ENCODE measurements around the gene MOCOS. TPM values are rescaled to one million over a fixed set of nuclear protein-coding genes. Genes with fewer than 3 reads are reported as not detected.

Gene MOCOS
- total RNA-seq, 2 donors from 2014 or later, result 1.0 to 1.3 TPM

GRCh38 chr18:36284671-36285295 is 97.5 kb downstream of the MOCOS start:
- Histone ChIP-seq H3K9me3 (no peaks in the 10 kb centered on the region), H3K4me3 (no peak overlapping the region), H3K4me1 (no peaks in the 10 kb centered on the region), H3K27me3 (no peaks in the 10 kb centered on the region), H3K36me3 (replicated peaks in 1 of 2; ENCODE audit: insufficient read depth in 1 of 2, low read depth in 2 of 2) (no peaks in the 10 kb centered on the region), H3K27ac (no peak overlapping the region)
- ATAC-seq (peak; percentile 60), DNase-seq (peak; percentile 48 to 68 (median 56))
- 22 to 24% methylated on average over 6 of the region's 6 CpGs for WGBS, 2 donors
- no peak for TF ChIP-seq POLR2A (IDR thresholded peaks at IDR 0.05)
- TF ChIP-seq, protein P1, sequence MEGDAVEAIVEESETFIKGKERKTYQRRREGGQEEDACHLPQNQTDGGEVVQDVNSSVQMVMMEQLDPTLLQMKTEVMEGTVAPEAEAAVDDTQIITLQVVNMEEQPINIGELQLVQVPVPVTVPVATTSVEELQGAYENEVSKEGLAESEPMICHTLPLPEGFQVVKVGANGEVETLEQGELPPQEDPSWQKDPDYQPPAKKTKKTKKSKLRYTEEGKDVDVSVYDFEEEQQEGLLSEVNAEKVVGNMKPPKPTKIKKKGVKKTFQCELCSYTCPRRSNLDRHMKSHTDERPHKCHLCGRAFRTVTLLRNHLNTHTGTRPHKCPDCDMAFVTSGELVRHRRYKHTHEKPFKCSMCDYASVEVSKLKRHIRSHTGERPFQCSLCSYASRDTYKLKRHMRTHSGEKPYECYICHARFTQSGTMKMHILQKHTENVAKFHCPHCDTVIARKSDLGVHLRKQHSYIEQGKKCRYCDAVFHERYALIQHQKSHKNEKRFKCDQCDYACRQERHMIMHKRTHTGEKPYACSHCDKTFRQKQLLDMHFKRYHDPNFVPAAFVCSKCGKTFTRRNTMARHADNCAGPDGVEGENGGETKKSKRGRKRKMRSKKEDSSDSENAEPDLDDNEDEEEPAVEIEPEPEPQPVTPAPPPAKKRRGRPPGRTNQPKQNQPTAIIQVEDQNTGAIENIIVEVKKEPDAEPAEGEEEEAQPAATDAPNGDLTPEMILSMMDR (IDR thresholded peaks at IDR 0.05), result peak; percentile 77 to 94 (median 89)
- intact Hi-C loops (cut with DNase I), result loop anchor here (5.0 kb wide), 1 partner anchor 192 kb away; no protein-coding TSS in a partner anchor

- no peaks in the 10 kb centered on the region for H3K4me1 ChIP-seq
- no peaks in the 10 kb centered on the region for H3K27me3 ChIP-seq
- ATAC-seq (no peak), DNase-seq (no peak)
- no peaks in the 10 kb centered on the region for H3K36me3 ChIP-seq (replicated peaks in 1 of 2; ENCODE audit: insufficient read depth in 1 of 2, low read depth in 2 of 2)
- 69 to 91% methylated on average over 2 of the region's 2 CpGs for WGBS, 2 donors
- H3K4me3 ChIP-seq, result no peak overlapping the region
- no peak for TF ChIP-seq POLR2A (IDR thresholded peaks at IDR 0.05)
- TF ChIP-seq, protein P1 (IDR thresholded peaks at IDR 0.05), result no peak
- intact Hi-C loops (cut with DNase I), result no loop called here
- H3K9me3 ChIP-seq, result no peaks in the 10 kb centered on the region
- H3K27ac ChIP-seq, result no peak overlapping the region
Observed at GRCh38 chr18:36287653-36288052, 100.4 kb downstream of the MOCOS start.

DNA sequence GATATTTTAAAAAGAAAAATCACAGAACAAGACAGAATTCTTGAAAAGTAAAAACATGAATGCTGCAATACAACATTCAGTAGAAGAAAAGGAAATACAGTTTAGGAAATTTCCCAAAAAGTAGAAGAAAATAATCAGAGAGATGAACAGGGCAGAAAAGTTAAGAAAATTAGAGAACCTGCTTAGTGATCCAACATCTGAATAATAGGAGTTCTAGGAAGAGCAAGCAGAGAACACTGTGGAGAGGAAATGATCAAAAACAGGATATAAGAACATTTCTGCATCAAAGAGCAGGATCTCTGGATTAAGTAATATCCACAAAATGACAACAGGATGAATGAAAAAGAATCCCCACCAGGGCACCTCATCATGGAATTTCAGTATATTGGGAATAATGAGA is 101.4 kb downstream of the MOCOS start:
- Histone ChIP-seq H3K27ac (no peak overlapping the region), H3K9me3 (no peaks in the 10 kb centered on the region), H3K36me3 (replicated peaks in 1 of 2; ENCODE audit: insufficient read depth in 1 of 2, low read depth in 2 of 2) (no peaks in the 10 kb centered on the region), H3K4me3 (no peak overlapping the region), H3K4me1 (no peaks in the 10 kb centered on the region), H3K27me3 (no peaks in the 10 kb centered on the region)
- ATAC-seq (no peak), DNase-seq (no peak)
- intact Hi-C loops (cut with DNase I), result no loop called here
- TF ChIP-seq, protein P1 (IDR thresholded peaks at IDR 0.05), result no peak
- no peak for TF ChIP-seq POLR2A (IDR thresholded peaks at IDR 0.05)

DNA sequence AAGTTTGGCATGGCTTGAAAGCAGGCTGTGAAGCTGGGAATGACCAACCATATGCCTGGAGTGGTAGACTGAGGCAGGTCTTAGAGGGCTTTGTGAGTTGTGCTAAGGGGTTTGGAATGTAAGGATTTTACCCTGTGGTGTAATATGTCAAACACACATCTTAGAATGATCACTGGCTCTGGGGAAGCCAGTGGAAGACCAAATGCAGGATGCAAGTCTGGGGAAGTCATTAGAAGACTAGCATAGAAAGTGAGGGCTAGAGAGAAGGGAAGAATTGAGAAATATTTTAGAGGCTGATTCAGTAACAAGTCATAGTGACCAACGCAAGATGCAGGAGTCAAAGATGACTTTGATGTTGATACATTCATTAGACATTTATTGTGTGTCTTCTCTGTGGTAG is 106.7 kb downstream of the MOCOS start:
- Histone ChIP-seq H3K27me3 (no peaks in the 10 kb centered on the region), H3K36me3 (replicated peaks in 1 of 2; ENCODE audit: insufficient read depth in 1 of 2, low read depth in 2 of 2) (no peaks in the 10 kb centered on the region), H3K4me3 (no peak overlapping the region), H3K27ac (no peak overlapping the region), H3K4me1 (peaks cover 18% of the 10 kb centered on the region), H3K9me3 (no peaks in the 10 kb centered on the region)
- WGBS, 2 donors, result 68 to 77% methylated on average over 1 of the region's 1 CpG
- ATAC-seq, result no peak
- intact Hi-C loops (cut with DNase I), result no loop called here
- TF ChIP-seq, protein P1 (IDR thresholded peaks at IDR 0.05), result no peak
- TF ChIP-seq POLR2A (IDR thresholded peaks at IDR 0.05), result no peak
- DNase-seq, result no peak

- Histone ChIP-seq H3K4me1 (peaks cover 18% of the 10 kb centered on the region), H3K27me3 (no peaks in the 10 kb centered on the region), H3K9me3 (no peaks in the 10 kb centered on the region), H3K4me3 (no peak overlapping the region), H3K27ac (no peak overlapping the region), H3K36me3 (replicated peaks in 1 of 2; ENCODE audit: insufficient read depth in 1 of 2, low read depth in 2 of 2) (no peaks in the 10 kb centered on the region)
- TF ChIP-seq, protein P1 (IDR thresholded peaks at IDR 0.05), result no peak
- no peak for TF ChIP-seq POLR2A (IDR thresholded peaks at IDR 0.05)
- DNase-seq (no peak), ATAC-seq (no peak)
- intact Hi-C loops (cut with DNase I), result no loop called here
- 90 to 93% methylated on average over 1 of the region's 1 CpG for WGBS, 2 donors
Observed at GRCh38 chr18:36295214-36295613, 107.9 kb downstream of the MOCOS start.

Data from body of pancreas (tissue), 4 donors.